GM21423 (cell line): ENCODE results near the gene WDR27.

Experiments used
- ATAC-seq: cut with Tn5 transposase; IDR thresholded peaks from one replicate; pipeline ENCODE4 v1.9.1; 2021; ENCODE audit warnings: mild to moderate bottlenecking, moderate library complexity; ENCODE audit not compliant: unreplicated experiment

WDR27 gene

DNA sequence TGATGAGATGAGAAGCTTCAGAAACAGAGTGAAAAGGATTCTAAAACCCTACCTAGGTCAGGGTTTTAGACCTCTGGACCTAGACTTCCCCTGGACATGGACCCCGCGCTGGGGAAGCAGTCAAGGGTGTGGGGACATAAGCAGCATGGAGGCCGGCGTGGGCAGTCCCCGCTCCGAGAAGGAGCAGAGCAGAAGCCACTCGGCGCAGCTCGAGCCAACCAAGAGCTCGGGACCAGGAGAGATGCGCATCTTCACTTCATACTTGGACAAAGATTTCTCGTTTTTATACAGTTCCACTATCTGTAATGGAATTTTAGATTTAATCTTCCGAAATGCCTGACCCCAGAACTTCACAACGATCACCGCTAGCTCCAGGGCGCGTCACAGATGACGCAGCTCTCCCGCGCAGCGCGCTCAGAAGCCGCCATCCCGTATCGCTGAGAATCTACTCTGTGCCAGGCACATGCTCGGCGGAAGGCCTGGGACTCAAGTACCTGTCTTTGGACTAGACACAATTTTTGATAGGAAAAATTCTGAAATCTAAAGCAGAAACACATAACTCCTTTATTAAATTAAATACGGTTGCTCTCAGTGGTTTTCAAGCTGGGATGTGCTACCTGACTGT lies 60.3 kb downstream of the WDR27 start:
- no peak for ATAC-seq

DNA sequence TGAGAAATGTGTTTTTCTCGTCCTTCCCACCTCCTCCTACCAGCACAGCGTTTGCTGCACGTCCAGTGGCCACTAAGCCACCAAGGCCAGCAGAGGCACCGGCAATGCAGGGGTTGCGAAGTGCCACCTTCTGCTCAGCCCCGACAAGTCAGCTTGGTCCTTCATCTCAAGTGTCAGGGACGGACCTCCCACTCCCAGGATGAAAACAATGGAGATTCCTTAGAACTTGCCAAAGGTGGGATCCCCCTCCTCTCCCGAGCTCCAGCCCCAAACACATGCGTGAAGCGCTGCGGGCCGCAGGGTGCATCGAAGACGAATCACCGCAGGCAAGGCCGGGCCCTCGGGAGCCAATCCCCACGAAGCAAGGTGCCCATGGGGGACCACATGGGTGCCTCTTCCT lies 60.8 kb downstream of the WDR27 start:
- ATAC-seq: no peak

- ATAC-seq: no peak
These were observed 61.4 kb downstream of the WDR27 start for GRCh38 chr6:169640351-169640852.

GRCh38 chr6:169639653-169640278 lies 62.1 kb downstream of the WDR27 start:
- ATAC-seq: no peak

GRCh38 chr6:169638915-169639314 lies 62.9 kb downstream of the WDR27 start:
- ATAC-seq: no peak

DNA sequence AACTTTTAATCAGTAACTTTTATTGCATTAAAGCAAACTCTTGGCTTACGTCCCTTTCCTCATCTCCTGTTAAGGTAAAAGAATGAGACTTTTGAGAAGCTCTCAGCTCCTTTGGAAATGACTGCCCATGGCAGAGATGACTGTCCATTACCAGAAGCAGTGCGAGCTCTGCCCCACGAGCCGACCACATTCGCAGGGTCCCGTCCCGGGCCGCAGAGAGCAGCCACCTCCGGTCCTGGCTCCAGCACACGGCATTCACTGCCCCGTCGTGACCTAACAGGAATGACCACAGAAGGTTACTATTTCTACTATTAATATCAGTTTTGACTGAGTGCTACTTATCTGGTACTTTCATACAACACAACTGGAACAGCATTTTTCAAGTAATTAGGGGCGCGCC lies 63.4 kb downstream of the WDR27 start:
- ATAC-seq: no peak

- ATAC-seq: no peak
These were observed 66.5 kb downstream of the WDR27 start for GRCh38 chr6:169635345-169635744.

GRCh38 chr6:169632841-169633240 lies 69.0 kb downstream of the WDR27 start:
- ATAC-seq: no peak

DNA sequence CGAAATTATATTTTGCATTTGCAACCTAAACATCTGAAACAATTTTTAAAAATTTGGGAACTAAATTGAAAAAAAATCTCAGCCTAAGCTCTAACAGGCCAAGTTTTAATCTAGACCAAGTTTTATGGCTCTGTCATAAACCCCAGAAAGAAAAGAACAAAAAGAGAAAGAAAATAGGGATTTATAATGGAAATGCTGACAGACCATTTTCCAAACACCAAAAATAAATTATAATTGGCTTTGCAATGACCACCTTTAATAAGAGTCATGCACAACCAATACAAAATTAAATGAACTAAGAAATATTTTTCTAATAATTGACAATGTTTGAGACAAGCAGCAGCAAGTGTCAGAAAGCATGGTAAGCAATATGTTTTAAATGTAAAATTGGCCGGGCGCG lies 72.6 kb downstream of the WDR27 start:
- no peak for ATAC-seq

- no peak for ATAC-seq
These were observed 73.9 kb downstream of the WDR27 start for GRCh38 chr6:169627736-169628607.

DNA sequence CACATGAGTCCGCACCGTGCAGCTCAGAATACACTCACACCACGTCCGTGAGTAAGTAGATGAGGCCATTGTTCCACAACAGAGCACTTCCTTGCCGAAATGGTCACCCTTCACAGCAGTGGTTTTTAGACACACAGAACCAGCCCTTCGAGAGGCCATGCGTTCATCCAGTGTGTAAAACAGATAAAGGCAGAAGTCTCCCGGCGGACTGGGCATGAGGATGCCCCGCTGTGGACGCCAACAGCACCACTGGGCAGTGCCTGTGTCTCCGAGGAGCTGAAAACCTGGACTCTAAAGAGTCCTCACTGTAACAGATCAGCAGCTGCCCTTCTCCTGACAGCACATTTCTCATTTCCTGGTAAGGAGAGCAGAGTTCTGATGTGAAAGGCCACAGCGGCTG lies 75.2 kb downstream of the WDR27 start:
- no peak for ATAC-seq

GRCh38 chr6:169626169-169626568 lies 75.7 kb downstream of the WDR27 start:
- ATAC-seq: no peak

- no peak for ATAC-seq
These were observed 76.5 kb downstream of the WDR27 start for GRCh38 chr6:169625376-169625775.

DNA sequence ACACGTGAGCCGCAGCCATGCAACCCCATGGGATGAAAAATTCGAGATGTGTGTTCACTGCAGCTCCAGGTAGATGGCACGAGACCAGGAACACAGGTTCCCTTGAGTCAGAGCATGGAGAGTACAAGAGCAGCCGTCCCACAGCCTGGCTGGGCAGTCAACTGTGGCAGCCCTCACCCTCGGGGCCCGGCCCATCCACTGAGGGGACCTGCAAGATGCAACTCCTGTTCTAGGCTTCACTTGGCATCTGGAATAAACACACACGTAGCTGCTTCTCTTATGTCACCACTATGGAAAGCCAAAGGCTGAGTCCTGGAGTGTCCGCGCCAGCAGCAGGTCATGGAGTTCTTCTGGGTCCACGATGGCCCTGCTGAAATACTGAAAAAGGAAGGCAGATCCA lies 77.0 kb downstream of the WDR27 start:
- ATAC-seq: no peak

DNA sequence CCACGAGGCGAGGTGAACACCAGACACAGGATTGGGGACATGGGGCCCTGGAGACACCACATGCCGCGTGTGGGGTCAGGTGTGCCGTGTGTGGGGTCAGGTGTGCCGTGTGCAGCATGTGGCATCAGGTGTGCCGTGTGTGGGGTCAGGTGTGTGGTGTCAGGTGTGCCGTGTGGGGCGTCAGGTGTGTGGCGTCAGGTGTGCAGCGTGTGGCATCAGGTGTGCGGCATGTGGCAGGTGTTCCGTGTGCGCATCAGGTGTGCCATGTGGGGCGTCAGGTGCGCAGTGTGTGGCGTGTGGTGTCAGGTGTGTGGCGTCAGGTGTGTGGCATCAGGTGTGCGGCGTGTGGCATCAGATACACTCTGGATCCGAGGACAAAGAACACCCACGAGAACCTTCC lies 77.9 kb downstream of the WDR27 start:
- no peak for ATAC-seq

GRCh38 chr6:169623343-169623742 lies 78.5 kb downstream of the WDR27 start:
- no peak for ATAC-seq

- no peak for ATAC-seq
These were observed 79.2 kb downstream of the WDR27 start for GRCh38 chr6:169622618-169623017.

DNA sequence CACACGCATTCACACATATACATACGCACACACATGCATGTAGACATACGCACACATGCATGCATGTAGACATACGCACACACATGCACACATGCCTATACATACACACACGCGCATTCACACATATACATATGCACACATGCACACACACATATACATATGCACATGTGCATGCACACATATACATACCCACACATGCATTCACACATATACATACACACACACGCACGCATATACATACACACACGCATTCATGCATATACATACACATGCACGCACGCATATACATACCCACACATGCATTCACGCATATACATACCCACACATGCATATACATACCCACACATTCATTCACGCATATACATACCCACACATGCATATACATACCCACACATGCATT lies 80.5 kb downstream of the WDR27 start:
- ATAC-seq: no peak

- no peak for ATAC-seq
These were observed 81.4 kb downstream of the WDR27 start for GRCh38 chr6:169620171-169621130.

GRCh38 chr6:169619650-169620049 lies 82.2 kb downstream of the WDR27 start:
- ATAC-seq: no peak
